ENCODE measurements around the gene IL7R. TPM values are rescaled to one million over a fixed set of nuclear protein-coding genes. Genes with fewer than 3 reads are reported as not detected.

Gene IL7R, protein sequence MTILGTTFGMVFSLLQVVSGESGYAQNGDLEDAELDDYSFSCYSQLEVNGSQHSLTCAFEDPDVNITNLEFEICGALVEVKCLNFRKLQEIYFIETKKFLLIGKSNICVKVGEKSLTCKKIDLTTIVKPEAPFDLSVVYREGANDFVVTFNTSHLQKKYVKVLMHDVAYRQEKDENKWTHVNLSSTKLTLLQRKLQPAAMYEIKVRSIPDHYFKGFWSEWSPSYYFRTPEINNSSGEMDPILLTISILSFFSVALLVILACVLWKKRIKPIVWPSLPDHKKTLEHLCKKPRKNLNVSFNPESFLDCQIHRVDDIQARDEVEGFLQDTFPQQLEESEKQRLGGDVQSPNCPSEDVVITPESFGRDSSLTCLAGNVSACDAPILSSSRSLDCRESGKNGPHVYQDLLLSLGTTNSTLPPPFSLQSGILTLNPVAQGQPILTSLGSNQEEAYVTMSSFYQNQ
- 2.3 and 13.2 TPM in 2 replicates for total RNA-seq

DNA sequence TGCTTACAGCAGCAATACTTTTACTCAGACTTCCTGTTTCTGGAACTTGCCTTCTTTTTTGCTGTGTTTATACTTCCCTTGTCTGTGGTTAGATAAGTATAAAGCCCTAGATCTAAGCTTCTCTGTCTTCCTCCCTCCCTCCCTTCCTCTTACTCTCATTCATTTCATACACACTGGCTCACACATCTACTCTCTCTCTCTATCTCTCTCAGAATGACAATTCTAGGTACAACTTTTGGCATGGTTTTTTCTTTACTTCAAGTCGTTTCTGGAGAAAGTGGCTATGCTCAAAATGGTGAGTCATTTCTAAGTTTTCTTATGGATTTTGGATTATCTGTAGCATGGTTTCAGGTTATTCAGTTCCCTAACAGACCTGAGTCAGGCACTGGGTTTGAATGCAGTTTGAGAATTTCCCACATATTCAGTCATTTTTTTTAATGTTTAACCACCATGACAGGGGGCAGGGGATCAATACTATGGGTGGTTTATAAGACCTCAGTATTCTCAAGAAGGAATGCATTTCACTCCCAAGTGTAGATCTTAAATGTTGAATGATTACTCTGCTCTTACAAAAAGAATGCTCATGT is at the start of gene IL7R:
TSS of gene IL7R (plus strand) at position 127 of the 587 bp plus-strand sequence. CDS start at position 214, 87 bp downstream.

Other genes starting within 250 kb of the IL7R start
- gene SPEF2, start 239.0 kb upstream of the IL7R start, total RNA-seq: 1.9 and 5.1 TPM in 2 replicates
- gene CAPSL, start 81.7 kb downstream of the IL7R start, total RNA-seq: not detected in 2 replicates
- gene UGT3A1, start 134.5 kb downstream of the IL7R start, total RNA-seq: not detected in 2 replicates
- gene UGT3A2, start 210.0 kb downstream of the IL7R start, total RNA-seq: not detected in 2 replicates